CD4-positive, alpha-beta T cell treated with Interleukin-15 for 1 hour (primary cell): ENCODE results near the gene P4HA2.

Experiments
- DNase-seq: peaks from one replicate; pipeline ENCODE4 v3.0.0-alpha.2; 2020

P4HA2 gene

GRCh38 chr5:132227485-132228240, at the start of gene P4HA2:
Gene P4HA2 (minus strand): TSS chr5:132227853. CDS start chr5:132218626, 9,227 bp downstream.
- DNase-seq: peak; percentile 38

GRCh38 chr5:132277256-132277655, 49.6 kb upstream of the P4HA2 start:
- DNase-seq: no peak

- no peak for DNase-seq
Measured at GRCh38 chr5:132275367-132276220, 47.9 kb upstream of the P4HA2 start.

- DNase-seq: no peak
Measured at GRCh38 chr5:132274050-132274792, 46.6 kb upstream of the P4HA2 start.

- DNase-seq: no peak
Measured at GRCh38 chr5:132273631-132274030, 46.0 kb upstream of the P4HA2 start.

- DNase-seq: peak; percentile 41
Measured at GRCh38 chr5:132272311-132273210, 44.9 kb upstream of the P4HA2 start.

GRCh38 chr5:132271251-132272246, 43.9 kb upstream of the P4HA2 start:
- DNase-seq: peak; percentile 34

GRCh38 chr5:132270706-132271105, 43.1 kb upstream of the P4HA2 start:
- DNase-seq: no peak

GRCh38 chr5:132270335-132270665, 42.6 kb upstream of the P4HA2 start:
- DNase-seq: no peak

- DNase-seq: no peak
Measured at GRCh38 chr5:132269635-132270334, 42.1 kb upstream of the P4HA2 start.

GRCh38 chr5:132268769-132269551, 41.3 kb upstream of the P4HA2 start:
- DNase-seq: no peak

- no peak for DNase-seq
Measured at GRCh38 chr5:132267931-132268768, 40.5 kb upstream of the P4HA2 start.

- DNase-seq: no peak
Measured at GRCh38 chr5:132267166-132267739, 39.6 kb upstream of the P4HA2 start.

GRCh38 chr5:132266836-132267160, 39.1 kb upstream of the P4HA2 start:
- no peak for DNase-seq

GRCh38 chr5:132266031-132266835, 38.6 kb upstream of the P4HA2 start:
- no peak for DNase-seq

GRCh38 chr5:132265336-132266030, 37.8 kb upstream of the P4HA2 start:
- DNase-seq: no peak
